HG02970 (cell line): ENCODE data around the gene BMPR1B.
"Not testable (repeated sequence)": the region's sequence is repeated elsewhere in the genome, so short reads cannot be mapped to it uniquely, and the experiment has no call there.

Source experiments
- ATAC-seq: cut with Tn5 transposase; IDR thresholded peaks from one replicate; pipeline ENCODE4 v1.9.1; 2021; ENCODE audit warnings: mild to moderate bottlenecking, moderate library complexity, moderate number of reproducible peaks; ENCODE audit not compliant: unreplicated experiment, low FRiP score

BMPR1B gene

DNA sequence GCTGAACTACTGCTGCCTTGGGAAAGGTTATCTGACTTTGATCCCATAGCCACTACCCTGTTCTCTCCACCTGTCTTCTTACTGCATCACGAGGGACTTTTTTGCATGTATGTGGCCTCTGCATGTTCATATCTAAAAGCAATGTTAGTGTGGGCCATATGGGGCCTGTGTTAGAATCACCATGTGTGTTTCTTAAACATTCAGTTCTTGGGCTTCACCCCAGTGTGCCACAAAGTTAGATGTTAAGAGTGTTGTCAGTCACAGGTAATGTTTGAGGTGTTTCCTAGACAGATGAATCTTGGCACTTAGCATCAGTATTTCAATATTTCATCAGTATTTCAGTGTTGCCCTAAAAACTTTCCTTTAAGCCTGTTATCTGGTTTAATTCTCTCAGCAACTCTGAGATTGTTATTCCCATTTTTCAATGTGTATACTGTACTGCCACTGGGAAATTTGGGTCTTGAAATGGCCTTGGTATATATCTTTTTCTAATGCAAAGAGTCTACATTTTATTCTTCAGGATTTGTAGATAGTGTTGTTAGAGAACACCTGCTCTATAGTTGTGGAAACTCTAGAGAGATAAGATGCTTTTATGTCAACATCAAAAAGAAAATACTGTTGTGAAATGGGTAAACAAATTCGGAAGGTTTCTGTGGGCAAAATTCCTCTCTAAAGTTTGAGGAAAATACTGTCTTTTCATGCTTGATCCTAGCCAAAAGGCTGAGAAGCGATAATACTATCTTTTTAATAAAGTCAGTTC is 259.7 kb downstream of the BMPR1B start:
- no peak for ATAC-seq

DNA sequence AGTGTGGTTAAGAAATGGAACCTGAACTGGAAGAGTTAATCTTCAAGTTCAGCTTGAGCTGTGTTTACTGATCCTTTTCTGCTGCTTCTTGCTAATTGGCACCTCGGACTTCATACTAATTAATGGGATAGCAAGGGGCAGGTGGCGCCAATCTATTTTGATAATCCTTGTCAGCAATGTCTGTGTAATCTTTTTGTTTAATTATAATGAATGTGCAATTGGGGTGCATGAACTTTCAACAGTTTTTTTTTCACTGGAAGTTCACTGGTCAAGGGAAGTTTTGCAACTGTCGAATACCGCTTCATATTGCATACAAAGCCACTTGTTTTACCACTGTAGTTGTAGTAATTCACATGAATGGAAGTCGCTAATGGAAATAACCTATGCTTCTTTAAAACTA is 261.0 kb downstream of the BMPR1B start:
- no peak for ATAC-seq

DNA sequence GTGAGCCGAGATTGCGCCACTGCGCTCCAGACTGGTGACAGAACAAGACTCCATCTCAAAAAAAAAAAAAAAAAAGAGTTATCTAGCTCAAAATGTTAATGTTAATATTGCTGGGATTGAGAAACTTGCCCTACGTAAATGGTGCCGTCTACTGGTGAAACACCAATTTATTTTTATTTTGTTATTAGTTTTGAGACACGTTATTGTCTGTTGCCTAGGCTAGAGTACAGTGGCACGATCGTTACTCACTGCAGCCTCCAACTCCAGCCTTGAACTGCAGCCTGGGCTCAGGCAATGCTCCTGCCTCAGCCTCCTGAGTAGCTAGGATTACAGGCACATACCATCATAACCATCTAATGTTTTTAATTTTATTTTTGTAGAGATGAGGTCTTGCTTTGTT is 262.8 kb downstream of the BMPR1B start:
- no peak for ATAC-seq

DNA sequence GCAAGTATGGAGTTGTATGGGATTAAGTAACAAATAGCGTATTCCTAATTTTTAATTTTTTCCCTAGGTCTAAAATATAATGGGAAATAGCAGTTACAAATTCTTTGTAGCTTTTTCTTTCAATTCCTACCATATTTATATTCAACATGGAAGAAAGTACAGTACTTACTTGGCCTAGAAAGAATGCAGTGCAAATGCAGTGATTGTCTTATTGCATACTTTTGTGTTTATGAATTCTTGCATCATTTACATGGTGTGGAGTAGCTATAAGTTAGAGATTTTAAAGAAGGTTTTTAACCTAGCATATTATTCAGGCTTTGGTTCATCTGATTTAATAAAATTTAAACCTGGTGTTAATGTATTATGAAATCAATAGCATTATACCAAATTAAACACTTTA is 263.3 kb downstream of the BMPR1B start:
- ATAC-seq: no peak

DNA sequence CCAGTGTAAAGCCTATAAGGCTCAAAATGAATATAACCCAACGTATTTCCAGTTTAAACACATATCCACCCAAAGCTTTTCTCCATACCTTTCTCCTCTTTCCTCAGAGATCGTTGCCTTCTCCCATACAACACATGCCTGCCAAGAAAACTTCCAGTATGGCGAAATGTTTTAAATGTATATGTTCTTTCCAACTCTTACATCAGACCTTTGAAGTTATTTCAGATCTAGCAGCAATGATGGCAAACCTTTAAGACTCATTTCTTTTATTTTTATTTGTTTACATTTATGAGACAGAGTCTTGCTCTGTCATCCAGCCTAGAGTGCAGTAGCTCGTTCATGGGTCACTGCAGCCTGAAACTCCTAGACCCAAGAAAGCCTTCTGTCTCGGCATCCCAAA is 265.4 kb downstream of the BMPR1B start:
- no peak for ATAC-seq

DNA sequence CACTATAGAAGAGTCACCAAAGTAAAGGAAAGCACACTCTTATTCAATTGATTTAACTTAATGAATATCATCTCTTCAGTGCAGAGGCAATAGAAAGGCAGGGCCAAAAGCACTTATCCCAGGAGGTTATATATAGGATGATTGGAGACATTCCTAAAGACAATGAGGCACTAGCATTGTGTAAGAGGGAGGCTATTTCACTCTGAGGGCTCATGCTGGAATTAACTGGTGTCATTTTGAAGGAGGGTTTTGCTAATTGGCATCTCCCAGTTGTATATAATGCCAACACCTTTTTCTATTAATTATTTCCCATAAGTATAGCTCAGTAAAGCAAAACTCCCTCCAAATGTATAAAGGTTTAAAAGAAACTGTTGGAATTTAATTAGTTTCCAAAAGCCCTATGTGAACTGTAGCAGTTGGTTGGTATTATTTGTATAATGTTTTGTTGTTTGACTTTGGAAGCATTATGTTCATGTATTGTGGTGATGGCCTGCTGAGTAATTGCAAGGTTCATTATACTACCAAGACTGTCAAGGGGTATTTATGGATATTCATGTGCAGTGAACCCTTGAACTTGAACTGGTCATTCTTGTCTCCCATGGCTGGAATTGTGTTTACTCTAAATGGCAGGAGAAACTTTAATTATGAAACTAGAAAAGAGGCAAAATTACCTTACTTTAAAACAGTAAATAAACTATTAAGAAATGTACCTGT is 270.3 kb downstream of the BMPR1B start:
- no peak for ATAC-seq

DNA sequence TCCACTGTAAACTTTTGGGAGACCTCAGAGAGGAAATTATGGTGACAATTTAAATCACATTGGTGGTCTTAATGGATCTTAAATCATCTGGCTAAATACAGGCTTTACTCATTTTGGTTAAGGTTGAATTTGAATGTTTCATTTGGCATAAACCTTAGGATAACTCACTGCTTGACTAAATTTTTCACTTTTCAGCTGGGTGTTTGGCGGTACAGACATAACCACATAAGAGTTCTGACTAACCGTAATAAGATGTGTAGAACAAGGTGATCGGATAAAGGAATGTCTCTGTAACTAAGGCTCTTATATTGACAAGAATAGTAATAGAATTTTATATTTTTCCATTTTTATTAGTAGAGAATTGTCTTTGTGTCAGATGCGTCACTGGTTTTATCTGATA is 281.0 kb downstream of the BMPR1B start:
- no peak for ATAC-seq

DNA sequence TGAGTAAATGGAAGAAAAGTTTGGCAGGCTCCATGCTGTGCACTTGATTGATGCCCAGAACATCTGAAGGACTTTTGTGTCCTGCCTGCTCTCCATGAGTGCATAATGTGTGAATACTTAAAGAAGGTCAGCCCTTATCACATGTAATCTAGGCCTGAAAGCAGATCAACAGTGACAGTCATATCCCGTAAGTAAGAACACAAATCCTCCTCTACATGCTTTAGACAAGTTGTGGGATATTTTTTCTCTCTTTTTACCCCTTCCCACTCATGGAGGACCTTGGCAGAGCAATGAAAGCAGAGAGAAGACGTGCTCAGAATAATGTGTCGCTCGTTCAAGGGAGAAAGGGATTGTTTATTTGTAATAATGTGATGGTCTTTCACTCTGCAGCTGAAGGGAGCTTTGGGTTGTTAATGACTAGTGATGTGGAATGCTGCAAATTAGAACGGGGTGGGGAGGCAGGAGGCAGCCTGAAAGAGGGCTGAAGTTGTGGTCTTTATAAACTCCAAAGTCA is 286.6 kb downstream of the BMPR1B start:
- ATAC-seq: no peak

DNA sequence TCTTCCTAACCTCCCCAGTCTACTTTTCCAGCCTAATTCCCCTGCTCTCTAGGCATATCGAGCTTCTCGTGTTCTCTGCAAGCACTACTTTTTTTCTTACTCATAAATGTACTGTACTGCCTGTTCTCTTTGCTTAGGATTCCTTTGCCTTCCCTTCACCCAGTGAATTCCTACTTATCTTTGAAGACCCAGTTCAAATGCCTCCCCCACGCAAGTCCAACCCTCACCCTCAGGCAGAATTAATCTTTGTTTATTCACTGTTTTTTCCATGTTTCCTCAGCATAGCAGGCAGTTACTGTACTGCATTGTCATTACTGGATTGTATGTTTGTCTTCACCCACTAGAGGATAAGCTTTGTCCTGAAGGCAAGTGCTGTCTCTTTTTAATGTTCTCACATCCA is 287.7 kb downstream of the BMPR1B start:
- no peak for ATAC-seq

DNA sequence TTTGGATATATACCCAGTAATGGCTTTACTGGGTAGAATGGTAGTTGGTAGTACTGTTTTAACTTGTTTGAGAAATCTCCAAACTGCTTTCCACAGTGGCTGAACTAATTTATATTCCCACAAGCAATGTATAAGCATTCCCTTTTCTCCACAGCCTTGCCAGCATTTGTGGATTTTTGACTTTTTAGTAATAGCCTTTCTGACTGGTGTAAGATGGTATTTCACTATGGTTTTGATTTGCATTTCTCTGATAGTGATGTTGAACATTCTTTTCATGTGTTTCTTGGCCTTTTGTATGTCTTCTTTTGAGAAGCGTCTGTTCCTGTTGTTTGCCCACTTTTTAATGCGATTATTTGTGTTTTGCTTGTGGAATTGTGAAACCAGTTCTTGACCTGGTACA is 290.5 kb downstream of the BMPR1B start:
- no peak for ATAC-seq

DNA sequence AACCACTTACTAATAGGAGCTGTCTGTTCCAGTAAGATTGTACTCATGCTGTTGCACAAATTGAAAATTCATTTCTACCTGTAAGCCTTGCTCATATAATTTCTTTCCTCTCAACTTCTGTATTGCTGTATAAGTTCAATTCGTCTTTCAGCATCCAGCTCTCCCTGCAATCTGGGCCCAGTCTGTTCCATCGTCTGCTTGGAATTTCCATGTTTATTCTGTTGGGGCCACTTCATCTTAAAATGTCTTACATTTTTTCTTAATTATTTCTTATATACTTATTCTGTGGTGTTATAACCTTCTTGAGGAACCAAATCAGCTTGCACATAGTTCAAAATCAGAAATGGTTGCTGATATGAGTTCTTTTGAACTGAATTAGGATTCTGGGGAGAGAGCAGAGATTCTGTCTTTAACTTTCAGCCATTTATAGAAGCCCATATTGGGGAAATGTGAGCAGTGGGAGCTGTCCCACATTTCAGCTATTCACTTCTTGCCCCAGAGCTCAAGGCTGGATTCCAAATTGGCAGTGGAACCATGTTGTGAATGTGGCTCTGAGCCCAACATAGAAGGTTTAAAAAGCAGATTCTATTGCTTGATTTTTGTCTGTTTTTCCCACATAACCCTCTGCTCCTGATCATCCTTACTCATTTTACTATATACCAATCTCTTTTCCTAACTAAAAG is 291.9 kb downstream of the BMPR1B start:
- ATAC-seq: no peak

DNA sequence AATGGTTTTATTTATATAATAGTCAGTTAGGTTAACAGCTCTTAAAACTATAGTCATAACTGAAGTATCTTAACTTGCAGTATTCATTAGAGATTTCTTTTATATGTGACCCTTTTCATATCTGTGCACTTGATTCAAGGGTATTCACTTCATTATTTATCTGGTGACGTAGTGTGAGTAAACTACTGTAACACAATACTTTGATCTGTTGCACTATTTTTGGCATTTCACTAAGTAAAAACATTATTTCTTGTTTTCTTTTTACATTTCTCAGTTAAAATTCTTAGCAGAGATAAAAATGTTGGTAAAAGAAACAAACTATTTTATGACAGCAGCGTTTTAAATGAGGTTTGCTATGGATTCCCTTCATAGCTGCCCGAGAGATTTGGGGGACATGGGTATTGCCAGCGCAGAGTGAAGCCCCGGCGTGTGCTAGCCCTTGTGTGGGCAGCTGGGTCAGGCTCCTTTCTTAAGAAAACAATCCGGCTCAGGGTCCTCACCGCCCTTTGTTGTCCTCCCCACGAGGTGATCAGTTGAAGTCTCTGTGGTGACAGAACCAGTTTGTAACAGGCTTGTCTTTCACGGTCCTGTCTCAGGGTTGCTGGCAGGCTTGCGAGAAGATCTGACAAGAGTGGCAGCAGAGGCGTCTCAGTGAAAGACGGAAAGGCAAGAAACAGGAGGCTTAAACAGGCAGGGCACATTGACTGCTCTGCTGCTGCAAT is 293.4 kb downstream of the BMPR1B start:
- no peak for ATAC-seq

DNA sequence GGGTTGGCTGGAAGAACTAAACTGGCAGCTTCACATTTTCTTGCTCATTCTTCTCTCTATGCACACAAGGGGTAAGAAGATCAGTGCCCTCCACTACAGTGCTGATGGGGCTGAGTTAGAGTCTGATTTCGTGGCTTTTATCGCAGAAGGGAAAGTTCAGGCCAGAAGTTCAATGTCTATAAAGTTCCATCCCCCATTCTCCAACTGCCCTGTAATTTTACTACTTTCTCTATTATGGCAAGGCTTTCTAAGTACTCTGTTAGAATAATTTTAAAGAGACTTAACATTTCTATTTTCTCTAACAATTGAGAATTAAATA is 293.9 kb downstream of the BMPR1B start:
- no peak for ATAC-seq

DNA sequence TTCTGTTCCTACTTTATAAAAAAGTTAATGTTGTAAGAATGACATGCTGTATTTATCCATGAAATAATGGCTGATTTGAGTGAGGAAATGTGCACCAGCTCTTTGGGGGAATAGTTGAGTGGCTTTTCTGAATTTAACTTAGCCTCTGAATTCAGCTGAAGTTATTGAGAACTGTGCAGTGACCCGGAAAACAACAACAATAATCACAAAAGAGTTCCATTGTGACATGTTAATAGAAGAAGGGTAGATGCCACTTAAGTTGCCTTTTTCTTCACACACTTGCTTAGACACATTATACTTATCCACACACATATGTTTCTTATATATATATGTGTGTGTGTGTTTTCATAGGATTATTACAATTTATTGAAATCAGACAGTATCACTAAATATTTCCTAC is 301.2 kb downstream of the BMPR1B start:
- no peak for ATAC-seq

DNA sequence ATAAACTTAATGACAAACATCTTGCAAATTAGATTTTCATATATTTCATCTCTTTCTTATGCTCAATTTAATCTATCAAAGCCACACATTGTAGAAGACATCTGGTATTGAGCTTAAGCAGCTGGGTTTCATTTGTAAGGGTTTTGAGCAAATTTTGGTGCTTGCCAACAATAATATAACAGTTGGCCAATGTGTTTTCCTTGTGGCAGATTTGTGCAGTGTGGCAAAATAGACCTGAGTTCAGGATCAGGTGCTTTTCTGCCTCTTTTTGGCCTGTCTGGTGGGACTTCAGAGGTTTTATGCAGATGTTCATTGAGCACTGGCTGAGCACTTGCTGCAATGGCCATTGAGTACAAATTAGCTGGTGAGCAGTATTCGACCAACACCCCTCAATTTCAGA is 301.9 kb downstream of the BMPR1B start:
- ATAC-seq: no peak

DNA sequence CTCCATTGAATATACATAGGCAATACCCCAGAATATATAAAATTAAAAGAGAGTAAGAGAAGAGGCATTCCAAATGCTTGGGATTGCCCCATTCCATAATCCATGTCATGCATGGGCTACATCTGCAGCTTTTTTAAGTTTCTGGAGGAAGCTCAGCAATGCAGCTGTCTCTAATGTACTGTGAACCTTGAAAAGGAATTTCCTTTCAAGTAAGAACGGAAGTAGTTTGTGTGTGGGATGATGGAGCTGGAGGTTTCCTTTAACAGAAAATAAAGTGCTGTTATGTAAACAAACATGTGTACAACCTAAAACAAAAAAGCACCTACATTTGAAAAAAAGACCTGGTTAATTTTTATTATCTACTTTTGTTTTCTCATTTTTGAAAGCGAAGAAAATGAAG is 303.5 kb downstream of the BMPR1B start:
- ATAC-seq: no peak

DNA sequence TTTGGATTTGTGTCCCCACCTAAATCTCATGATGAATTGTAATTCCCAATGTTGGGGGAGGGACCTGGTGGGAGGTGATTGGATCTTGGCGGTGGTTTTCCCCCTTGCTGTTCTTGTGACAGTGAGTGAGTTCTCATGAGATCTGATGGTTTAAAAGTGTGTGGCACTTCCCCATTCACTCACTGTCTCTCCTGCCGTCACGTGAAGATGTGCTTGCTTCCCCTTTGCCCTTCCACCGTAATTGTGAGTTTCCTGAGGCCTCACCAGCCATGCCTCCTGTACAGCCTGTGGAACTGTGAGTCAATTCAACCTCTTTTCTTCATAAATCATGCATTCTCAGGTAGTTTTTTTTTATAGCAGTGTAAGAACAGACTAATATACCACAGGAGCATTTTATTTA is 304.0 kb downstream of the BMPR1B start:
- not testable (repeated sequence) for ATAC-seq

DNA sequence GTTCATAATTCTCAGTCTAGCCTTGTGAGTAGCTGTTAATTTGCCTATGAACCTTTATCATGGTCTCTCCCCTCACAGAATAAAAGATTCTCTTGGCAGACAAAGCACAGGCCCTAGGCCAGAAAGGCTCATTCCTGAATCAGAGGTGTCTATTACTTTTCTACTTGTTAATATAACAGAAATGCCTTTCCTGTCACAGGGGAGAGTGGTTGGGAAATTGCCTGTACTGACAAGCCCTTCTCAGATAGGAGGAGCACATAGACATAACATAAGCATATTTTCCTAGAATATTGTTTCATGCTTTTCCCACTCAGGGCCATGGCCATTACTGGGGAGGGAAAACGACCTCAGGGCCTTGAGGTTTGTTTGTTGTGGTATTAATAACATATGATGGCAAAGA is 308.3 kb downstream of the BMPR1B start:
- no peak for ATAC-seq

DNA sequence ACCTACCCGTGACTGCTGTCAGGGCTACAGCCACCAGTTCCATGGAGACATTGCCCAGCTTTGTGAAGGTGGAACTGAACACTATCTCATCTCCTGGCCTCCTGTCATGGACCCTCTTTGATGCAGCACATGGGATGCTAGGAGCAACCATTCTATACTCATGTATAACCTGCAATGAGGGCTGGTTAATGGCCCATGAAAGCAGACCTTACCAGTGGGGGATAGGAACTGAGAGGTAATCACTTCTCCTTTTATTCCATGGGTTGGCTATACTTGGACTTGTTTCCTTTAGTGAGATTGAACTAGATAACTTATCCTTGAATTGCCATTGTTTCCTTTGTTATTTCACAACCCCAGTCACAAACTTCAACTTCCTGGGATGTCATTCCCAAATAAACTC is 310.6 kb downstream of the BMPR1B start:
- no peak for ATAC-seq

DNA sequence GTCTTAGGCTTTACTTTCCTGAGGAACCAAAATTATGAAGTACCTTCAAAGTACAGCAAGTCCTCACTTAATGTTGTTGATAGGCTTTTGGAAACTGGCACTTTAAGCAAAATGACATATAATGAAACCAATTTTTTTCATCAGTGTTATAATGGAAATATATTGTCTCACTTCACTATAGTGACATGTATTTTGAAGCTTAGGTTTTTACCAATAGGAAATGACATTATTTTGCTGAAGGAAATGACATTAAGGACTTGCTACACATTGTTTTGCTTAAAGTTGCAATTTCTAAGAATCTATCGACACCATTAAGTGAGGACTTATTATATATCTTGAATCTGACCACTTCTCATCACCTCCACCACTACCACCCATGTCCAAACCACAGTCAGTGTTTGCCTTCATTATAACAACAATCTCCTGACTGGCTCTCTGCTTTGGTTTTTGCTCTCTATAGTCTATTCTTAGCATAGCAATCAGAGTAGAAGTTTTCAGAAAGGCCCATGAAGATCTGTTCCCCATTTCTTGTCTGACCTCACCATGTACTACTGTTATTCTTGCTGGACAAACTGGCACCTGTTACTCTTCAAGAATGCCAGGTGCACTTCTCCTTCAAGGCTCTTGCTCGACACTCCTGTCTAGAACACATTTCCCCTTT is 311.2 kb downstream of the BMPR1B start:
- ATAC-seq: no peak
